ENCODE measurements around the gene PRUNE2.

DNA sequence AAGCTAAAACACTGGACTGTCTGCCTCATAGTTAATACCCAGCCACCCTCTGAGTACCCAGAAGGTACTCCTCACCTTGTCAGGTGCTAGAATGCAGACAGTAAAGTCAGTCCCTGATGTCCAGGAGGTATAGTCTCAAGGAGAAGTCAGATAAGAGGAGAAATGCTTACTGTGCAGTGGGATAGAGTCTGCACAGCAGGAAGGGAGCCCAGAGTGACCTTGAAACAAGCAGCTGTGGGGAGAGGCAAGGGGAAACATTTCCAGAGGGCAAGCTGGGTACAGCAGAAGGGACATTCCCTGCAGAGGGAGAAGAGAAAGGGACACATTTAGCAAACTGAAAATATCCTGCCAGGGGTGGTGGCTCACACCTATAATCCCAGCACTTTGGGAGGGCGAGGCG, 324.2 kb downstream of the PRUNE2 start:
- TF ChIP-seq, protein P1, sequence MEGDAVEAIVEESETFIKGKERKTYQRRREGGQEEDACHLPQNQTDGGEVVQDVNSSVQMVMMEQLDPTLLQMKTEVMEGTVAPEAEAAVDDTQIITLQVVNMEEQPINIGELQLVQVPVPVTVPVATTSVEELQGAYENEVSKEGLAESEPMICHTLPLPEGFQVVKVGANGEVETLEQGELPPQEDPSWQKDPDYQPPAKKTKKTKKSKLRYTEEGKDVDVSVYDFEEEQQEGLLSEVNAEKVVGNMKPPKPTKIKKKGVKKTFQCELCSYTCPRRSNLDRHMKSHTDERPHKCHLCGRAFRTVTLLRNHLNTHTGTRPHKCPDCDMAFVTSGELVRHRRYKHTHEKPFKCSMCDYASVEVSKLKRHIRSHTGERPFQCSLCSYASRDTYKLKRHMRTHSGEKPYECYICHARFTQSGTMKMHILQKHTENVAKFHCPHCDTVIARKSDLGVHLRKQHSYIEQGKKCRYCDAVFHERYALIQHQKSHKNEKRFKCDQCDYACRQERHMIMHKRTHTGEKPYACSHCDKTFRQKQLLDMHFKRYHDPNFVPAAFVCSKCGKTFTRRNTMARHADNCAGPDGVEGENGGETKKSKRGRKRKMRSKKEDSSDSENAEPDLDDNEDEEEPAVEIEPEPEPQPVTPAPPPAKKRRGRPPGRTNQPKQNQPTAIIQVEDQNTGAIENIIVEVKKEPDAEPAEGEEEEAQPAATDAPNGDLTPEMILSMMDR (optimal IDR thresholded peaks at IDR 0.05 in 1 of 3, IDR thresholded peaks at IDR 0.05 in 1 of 3, conservative IDR thresholded peaks at IDR 0.05 in 1 of 3; ENCODE audit: extremely low read depth in 1 of 3, insufficient read depth in 2 of 3, low read length in 3 of 3) = no peak
- no peak for TF ChIP-seq EZH2 (IDR thresholded peaks at IDR 0.05; ENCODE audit: low read length)

Measured in keratinocyte (primary cell).